ENCODE data around the gene CTDSPL. TPM values are rescaled to one million over a fixed set of nuclear protein-coding genes. Genes with fewer than 3 reads are reported as not detected.

CTDSPL gene
- 29.9 and 36.1 TPM in 2 replicates for total RNA-seq

DNA sequence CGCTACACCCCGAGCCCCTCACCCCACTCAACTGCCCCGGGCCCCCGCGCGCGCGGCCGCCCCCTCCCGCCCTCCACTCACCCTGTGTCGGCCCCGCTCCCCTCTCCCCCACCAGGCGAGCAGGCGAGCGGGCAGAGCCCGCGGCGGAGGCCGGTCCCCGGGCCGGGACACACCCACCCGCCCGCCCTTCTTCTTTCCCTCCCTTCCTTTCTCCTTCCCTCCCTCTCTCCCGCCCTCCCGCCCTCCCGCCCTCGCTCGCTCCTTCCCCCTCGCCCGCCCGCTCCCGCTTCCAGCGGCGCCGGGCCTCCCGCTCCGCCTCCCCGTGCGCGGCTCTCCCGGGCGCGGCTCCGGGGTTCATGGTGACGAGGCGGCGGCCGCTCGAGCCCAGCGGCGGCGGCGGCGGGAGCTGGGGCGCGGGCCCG, at the start of gene CTDSPL:
CTDSPL (plus strand) TSS at position 261 of the 422 bp plus-strand sequence. CDS start 320 bp downstream, outside the sequence.

DNA sequence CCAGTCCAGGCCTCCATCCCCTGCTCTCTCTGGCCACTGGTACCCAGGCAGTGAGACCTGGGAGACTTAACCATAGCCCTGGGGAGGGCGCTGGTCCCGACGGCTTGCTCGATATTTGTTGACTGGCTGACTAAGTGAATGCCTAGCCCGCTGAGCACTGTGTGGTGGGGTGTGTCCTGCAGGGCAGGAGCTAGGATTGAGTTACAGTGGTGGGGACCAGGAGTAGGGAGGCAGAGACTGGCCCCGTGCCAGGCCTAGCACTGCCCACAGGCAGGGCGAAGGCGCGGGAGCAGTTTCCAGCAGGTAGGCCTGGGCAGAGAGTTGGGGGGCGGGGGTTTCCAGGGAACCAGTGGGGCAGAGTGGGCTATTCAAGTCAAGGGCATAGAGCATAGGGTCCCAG, 128.8 kb downstream of the CTDSPL start, which contains the start of gene VILL:
VILL (plus strand) TSS at position 260 of the 400 bp plus-strand sequence. CDS start 2,887 bp downstream, outside the sequence.

DNA sequence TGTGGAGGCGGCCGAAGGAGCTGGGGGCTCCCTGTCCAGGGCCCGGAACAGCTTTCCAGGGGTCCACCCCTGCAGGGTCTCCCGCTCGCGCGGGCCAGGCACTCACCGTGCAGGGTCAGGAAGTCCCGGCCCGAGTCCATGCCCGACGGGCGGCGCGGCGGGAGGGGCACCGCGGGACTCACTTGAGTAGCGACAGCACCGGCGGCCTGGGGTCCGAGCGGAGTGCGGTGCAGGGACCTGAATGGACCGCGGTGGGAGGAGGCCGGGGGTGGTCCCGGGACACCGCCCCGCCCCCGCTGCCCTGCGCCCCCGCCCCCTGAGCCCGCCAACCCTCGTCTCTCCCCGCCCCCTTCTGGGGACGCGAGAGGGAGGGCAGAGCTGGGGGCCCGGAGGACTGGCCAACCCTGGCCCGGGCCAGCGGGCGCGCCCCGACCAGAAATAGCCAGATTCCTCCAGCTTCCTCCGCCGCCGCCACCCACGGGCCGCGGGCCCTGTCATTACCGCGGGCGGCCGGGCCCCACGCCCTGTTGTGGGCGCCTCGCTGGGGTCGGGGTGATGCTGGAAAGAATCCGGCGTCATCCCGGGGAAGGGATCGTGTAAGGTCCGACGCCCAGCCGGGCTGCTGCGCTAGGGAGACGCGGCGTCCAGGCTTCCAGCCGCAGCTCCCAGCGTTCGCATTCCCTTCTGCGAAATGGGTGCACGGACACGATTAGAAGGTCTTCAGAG, 167.9 kb downstream of the CTDSPL start, which contains the start of gene PLCD1:
PLCD1 (minus strand) TSS at position 243 of the 726 bp plus-strand sequence; CDS start at position 140, 103 bp downstream.

Other genes with a start within 250 kb of the CTDSPL start
- gene VILL, start 128.9 kb downstream of the CTDSPL start, total RNA-seq, result 4.9 and 6.8 TPM in 2 replicates
- 11.6 and 19.5 TPM in 2 replicates for gene PLCD1, start 167.8 kb downstream of the CTDSPL start, total RNA-seq
- not detected in 2 replicates for gene DLEC1, start 177.3 kb downstream of the CTDSPL start, total RNA-seq

Data from epithelial cell of umbilical artery (primary cell).